Body of pancreas (tissue), 4 donors: Measurements from ENCODE around the gene TPD52L3.

Experiments
- CTCF ChIP-seq, 7 experiments: fragments of 450-650 bp in 4 of 7; fragments of 200-600 bp in 3 of 7; sonication (generic) in 3 of 7; IDR thresholded peaks; one replicate each; pipeline ENCODE4 v1.5.1; 2016 to 2019; ENCODE audit warnings: antibody characterized with exemption in 7 of 7
- POLR2A ChIP-seq, 3 donors: fragments of 450-650 bp; IDR thresholded peaks; one replicate each; pipeline ENCODE4 v1.6.1; 2016; ENCODE audit warnings: antibody characterized with exemption in 3 of 3, mild to moderate bottlenecking in 2 of 3

- TF ChIP-seq POLR2A (IDR thresholded peaks at IDR 0.05) (no peak), CTCF (IDR thresholded peaks at IDR 0.05) (no peak)
Observed at GRCh38 chr9:6355728-6356127, 27.6 kb downstream of the TPD52L3 start.
